AG09319 (cell line): ENCODE measurements around the gene MAP3K7.

Experiments
- DNase-seq: peaks from one replicate; pipeline ENCODE4 v3.0.0-alpha.2; 2010; ENCODE audit warnings: low read depth; ENCODE audit errors: extremely low read depth
- CTCF ChIP-seq: IDR thresholded peaks from 2 replicates; pipeline ENCODE4 v1.5.1; 2011; ENCODE audit warnings: low read depth, mild to moderate bottlenecking, inconsistent platforms, low read length, moderate library complexity

Gene MAP3K7

GRCh38 chr6:90537027-90537426 is 49.8 kb downstream of the MAP3K7 start:
- TF ChIP-seq CTCF: no peak
- peak; percentile 1 for DNase-seq

GRCh38 chr6:90536520-90536919 is 50.4 kb downstream of the MAP3K7 start:
- no peak for DNase-seq
- TF ChIP-seq CTCF: no peak

- DNase-seq: no peak
- TF ChIP-seq CTCF: no peak
Measured at GRCh38 chr6:90534337-90535025, 52.4 kb downstream of the MAP3K7 start.

GRCh38 chr6:90533615-90534336 is 53.1 kb downstream of the MAP3K7 start:
- no peak for TF ChIP-seq CTCF
- DNase-seq: no peak

- TF ChIP-seq CTCF: no peak
- DNase-seq: no peak
Measured at GRCh38 chr6:90530882-90531281, 56.0 kb downstream of the MAP3K7 start.

GRCh38 chr6:90525421-90525820 is 61.5 kb downstream of the MAP3K7 start:
- TF ChIP-seq CTCF: no peak
- no peak for DNase-seq

- DNase-seq: no peak
- TF ChIP-seq CTCF: no peak
Measured at GRCh38 chr6:90523779-90524310, 63.0 kb downstream of the MAP3K7 start.
